MV-4-11 (cell line): ENCODE data around the gene CDH23.

Source experiments
- DNase-seq: peaks from one replicate; lab custom pipeline; 2025; lab: John Stamatoyannopoulos, UW

CDH23 gene

GRCh38 chr10:71708897-71709882 lies 312.5 kb downstream of the CDH23 start:
- DNase-seq: no peak

GRCh38 chr10:71710519-71710918 lies 313.8 kb downstream of the CDH23 start:
- no peak for DNase-seq

DNA sequence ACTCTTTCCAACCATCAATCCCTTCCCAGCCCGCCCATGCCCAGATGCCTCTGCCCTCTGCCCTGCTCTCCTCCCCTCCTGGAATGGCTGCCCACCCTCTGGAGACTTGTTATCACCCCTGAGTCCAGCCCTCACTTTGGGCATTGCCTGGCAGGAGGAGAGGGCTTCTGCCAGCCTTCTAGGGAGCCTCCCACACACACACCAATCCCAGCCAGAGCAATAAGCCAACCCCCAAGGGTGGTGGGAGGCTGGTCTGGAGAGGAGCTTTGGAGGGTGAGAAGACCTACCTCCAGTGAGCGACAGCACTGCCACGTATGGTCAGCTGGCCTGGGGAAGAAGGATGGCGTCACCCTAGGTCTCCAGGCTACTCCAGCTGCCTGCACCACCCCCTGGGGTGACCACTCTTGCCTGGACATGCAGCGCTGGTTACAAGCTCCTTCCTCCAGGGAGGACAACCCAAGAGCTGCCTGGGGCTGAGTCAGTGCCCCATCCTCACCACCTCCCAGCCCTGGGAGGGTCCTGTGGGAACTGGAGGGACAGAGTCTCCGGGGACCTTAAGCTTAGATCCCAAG lies 314.4 kb downstream of the CDH23 start:
- no peak for DNase-seq

- no peak for DNase-seq
These were observed 315.4 kb downstream of the CDH23 start for GRCh38 chr10:71712170-71712569.

DNA sequence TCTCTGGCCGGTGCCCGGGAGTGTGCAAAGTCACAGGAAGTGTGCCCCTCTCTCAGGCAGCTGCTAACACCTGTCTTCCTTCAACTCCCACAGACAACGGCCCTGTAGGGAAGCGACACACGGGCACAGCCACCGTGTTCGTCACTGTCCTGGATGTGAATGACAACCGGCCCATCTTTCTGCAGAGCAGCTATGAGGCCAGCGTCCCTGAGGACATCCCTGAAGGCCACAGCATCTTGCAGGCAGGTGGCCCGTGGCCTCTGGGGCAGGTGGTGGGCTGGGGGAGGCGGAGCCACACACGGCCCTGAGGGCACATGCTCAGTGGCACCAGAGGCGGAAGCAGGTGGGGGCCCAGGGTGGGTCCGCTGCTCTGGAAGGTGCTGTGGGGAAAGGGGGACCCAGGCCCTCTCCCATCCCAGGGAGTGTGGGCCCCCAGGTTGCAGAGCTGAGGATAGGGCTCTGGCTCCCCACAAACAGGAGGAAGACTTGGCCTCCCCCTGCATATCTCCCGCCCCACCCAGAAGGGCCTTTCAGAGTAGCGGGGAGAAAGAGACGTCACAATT lies 315.9 kb downstream of the CDH23 start:
- DNase-seq: no peak

DNA sequence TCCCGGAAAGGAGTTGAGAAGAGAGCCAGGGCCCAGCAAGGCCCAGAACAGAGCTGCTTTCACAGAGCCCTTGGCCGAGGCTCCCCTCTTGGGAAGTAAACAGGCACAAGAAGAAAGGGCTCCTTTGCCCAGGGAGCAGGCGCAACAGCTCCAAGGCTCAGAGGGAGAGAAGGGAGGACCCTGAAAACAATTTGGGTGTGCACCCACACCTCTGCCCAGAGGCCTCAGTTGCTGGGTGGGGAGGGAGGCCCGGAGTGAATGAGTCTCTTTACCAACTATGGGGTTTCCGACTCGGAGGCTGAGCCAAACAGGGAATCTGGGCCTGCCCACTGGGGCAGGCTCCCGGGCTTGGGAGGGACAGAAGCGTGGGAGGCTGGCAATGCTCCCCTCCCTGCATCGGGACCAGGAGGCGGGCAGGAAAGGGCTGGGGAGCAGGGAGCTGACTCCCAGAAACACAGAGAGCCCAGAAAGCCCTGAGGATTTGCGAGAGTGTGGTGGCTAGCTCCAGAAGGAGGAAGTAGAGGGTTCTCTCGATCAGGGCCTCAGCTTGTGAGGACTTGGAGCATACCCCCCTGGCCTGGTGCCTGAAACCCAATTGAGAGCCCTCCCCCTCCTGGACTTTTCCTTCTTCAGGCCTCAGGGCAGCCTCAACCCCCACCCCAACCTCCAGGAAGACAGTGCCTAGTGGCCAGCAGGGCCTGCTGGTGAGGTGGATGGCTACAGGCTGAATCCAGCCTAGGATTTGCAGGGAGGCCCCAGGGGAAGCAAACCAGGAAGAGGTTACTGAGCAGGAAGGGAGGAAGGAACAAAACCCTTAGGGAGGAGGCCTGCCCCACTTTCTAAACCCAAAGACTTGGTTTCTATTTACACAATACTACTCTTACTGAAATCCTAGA lies 316.7 kb downstream of the CDH23 start:
- DNase-seq: peak; percentile 94

DNA sequence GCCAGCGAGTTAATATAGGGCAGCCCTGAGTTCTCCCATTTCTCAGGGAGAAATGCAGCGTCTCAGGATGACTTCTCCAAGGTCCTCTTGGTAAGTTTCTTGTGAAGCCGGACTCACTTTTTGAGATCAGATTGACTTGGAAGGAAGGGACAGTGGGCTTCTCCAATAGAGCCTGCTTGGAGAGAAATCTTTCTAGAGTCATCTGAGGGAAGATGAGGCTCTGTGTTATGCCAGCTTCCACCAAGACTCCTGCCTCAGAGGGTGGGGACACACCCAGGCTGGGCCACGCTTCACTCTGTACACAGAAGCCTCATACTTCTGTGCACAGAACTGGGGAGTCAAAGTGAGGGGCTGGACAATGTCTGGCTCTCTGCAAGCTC lies 317.3 kb downstream of the CDH23 start:
- DNase-seq: no peak

GRCh38 chr10:71714592-71714991 lies 317.9 kb downstream of the CDH23 start:
- DNase-seq: no peak

DNA sequence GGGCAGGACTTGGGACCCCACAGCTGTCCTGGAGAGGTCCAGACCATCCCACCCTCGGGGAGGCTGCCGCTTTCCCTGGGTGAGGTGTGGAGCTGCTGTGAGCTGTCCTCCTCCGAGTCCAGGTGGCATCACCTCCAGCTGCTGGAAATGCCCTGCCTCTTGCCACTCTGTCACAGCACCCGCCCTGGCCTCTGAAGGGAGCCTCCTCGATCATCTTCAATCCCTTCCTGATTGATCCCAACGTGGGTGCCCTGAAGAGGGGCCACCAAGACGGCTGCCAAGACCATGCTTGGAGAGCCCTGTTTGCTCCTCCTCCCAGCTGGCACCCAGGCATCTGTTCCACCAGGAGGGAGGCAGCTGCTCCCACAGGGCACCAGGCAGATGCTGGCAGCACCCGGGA lies 318.3 kb downstream of the CDH23 start:
- DNase-seq: no peak

DNA sequence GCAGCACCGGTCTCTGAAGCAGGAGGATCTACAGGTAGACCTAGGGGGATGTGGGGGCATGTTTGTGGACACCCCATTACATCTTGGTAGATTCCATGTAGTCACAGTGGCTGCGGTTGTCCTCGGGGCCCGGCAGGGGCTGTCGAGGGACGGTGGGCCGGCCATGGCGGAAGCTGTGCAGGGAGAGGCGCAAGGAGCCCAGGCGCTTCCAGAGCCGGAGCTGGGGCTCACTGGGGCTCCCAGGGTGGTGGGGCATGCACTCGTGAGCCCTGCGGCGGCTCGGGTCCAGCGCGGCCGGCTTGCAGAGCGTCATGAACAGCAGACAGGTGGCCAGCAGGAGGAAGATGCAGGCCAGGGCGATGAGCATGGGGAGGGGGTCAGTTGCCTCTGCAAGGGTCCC lies 319.1 kb downstream of the CDH23 start:
- no peak for DNase-seq

- DNase-seq: no peak
These were observed 319.7 kb downstream of the CDH23 start for GRCh38 chr10:71716426-71716825.

DNA sequence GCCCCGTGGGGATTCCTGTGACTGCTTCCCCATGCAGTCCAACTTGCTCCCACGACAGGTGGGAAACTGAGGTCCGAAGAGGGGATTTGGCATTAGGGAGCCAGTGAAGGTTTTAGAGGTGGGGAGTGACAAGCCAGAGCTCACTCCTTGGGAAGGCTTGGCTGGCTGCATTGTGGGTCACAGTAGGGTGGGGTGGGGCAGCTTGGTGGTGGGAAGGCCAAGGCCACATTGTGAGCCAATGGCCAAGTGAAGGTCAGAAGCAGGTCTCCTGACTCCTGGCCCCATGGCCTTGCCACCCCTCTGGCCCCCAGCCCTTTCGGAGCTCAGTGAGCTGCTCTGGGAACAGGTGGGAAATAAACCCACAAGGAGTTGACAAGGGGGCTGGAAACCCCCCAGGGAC lies 320.3 kb downstream of the CDH23 start:
- no peak for DNase-seq

DNA sequence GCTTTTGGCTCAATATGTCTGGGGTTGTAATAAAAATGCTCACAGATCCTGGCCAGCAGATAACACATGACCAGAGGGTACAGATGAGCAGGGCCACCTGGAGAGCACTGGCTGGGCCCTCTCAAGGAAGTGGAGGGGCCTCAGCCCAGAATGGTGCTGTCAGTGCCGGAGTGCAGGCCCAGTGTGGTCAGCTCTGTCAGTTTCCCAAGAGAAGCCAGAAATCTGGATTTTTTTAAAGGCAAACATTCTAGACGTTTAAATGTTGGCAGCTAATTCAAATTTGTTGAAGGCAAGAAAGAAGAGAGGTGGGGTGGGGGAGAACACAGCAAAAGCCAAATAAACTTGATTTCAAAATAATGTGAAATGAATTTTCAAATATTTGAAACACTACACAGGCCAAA lies 320.8 kb downstream of the CDH23 start:
- no peak for DNase-seq

DNA sequence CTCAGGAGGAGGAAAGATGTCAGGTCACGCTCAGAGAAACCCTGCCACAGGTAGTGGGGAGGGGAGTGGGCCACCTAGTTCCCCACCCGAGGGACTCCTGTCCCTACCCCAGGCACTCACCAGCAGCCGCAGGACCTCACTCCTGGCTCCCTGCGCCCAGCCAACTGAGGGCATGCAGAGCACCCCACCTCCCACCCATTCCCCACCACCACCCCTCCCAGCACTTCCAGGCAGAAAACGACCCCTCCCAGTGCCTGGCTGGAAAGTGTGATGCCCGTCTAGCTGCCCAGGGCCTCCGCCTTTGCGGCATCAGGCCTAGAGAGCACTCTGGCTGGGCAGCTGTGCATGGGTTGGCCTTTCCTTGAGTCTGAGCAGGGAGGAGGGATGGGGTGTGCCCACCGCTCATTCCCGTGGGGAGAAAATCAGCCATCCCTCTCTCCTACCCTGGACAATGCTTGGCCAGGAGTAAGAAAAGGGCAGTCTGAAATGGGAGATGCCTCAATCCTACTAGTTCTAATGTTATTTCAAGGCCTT lies 321.5 kb downstream of the CDH23 start:
- no peak for DNase-seq

DNA sequence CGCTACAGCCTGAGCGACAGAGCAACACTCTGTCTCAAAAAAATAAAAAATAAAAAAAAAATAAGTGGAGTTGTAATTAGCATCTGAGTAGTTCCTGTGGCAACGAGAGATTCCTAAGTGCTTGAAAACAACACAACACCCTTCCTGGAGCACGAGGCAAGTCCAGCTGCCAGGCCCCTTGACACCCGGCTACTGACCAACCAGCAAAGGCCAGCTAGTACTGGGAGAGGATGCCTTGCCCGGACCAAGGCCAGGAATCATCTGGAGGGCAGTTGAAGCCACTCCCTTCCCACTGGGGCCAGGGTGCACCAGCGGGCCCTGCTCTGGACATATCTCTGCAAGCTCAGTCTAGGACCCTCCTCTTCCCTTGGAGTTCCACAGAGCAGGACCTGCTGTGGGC lies 322.3 kb downstream of the CDH23 start:
- no peak for DNase-seq

DNA sequence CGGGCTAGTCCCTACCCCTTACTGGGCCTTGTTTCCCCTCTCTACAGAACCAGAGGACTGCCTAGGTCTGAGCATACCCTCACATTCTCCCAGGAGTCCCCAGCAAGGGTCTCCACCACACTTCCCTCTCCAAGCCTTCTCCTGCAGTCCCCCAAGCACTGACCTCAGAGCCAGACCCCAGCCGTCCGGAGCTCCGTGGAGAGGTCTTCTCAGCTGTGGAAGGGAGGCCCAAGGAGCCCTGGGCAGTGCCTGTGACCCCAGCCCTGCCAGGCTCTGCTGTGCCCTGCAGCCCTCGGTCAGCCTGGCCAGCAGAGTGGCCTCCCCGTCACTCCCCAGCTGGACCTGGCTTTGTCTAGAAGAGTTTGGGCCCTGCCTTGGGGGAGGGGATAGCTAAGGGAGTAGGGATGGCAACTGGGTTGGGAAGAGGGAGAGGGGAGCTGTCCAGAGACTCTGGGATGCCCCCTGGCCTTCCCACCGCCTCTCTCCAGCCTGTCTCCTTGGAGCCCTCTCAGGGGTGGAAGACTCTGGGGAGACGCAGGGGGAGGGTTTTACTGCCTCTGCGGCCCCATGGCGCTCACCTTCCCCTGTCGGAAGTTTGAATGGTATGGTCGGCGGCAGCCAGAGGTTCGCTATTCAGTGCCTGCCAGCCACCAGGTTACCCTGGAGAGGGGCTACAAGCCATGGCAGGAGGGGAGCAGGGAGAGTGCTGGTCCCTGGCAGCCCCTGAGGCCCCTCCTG lies 322.9 kb downstream of the CDH23 start, which contains the start of gene C10orf105:
TSS of gene C10orf105 (minus strand) at position 315 of the 738 bp plus-strand sequence. CDS start 3,441 bp downstream, outside the sequence.
- no peak for DNase-seq

DNA sequence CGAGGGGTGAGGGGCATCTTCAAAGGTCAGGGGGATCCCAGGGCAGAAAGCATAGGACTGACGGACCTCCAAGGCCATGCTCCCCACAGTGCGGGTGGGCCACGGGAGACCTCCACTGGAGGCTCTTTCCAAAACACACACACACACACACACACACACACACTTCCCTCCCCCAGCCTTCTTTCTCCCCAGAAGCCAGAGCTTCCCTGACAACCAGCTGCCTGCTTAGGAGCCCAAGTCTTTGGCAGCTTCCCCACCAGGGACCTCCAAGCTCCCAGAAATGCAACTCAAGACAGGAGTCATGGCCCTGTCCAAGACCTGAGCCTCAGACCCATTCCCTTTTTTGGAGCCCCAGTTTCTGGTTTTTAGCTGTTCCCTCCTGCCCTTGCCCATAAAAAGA lies 323.6 kb downstream of the CDH23 start:
- no peak for DNase-seq

GRCh38 chr10:71721313-71721712 lies 324.6 kb downstream of the CDH23 start:
- no peak for DNase-seq

DNA sequence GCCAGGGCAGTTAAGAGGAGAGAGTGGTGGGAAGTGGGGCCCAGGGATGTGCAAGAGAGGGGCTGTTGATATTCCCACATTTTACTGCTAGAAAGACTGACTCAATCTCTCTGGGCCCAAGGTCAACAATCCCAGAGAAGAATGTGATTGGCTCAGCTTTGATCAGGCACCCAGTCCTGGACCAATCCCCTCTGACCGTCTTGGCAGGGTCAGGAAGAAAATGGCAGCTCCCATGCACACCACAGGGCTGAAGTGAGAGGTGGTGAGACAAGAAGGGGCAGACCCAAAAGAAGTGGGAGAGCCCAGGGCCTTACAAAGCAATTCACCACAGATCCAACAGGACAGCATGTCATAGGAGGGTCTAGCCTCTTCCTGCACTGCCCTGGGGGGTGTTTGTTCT lies 326.1 kb downstream of the CDH23 start:
- no peak for DNase-seq

- DNase-seq: no peak
These were observed 326.6 kb downstream of the CDH23 start for GRCh38 chr10:71723311-71723710.

GRCh38 chr10:71724539-71724938 lies 327.8 kb downstream of the CDH23 start:
- DNase-seq: no peak
